Measurements from ENCODE around the gene FMNL2.

The FMNL2 gene

DNA sequence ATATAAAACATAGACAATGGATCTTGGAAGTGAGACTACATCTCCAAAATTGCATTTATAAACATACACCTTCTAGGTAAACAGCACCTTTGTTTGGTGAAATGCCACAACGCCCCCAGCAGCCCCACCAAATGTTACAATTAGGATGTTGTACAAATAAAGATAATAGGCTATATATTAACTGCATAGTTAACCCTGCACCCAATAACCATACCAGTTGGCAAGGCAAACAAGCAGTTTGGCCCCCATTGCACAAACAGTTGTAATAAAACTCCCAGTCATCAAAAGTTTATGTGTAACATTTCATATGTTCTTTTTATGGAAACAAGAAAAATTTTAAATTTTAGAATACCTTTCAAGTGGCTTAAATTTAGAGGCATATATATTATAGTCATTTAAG, 315.0 kb downstream of the FMNL2 start:
- H3K27ac ChIP-seq = no peak overlapping the region
- peaks cover 42% of the 10 kb centered on the region for H3K36me3 ChIP-seq

DNA sequence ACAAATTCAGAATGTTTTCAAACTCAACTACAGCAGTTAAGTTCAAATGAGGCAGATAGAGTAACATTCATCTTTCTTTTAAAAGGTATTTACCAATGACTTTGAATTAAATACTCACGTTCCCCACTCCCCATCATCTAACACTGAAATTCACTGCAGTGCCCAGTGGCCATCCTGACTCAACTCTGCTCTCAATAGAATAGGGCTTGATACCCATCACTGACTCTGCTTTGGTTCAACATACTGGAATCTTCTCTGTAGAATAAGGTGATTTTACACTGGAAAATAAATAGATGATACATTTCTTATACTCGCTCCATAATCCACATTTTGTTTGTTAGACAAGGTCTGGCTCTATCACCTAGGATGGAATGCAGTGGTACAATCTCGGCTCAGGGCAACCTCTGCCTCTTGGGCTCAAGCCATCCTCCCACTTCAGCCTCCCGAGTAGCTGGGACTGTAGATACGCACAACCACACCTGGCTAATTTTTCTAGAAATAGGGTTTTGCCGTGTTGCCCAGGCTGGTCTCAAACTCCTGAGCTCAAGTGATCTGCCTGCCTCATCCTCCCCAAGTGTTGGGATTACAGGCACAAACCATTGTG, 315.9 kb downstream of the FMNL2 start:
- H3K4me1 ChIP-seq (ENCODE audit: control insufficient read depth in 1 of 2, insufficient read depth in 1 of 2, low read depth in 1 of 2, low read length in 1 of 2) = no peaks in the 10 kb centered on the region
- no peaks in the 10 kb centered on the region for H3K27me3 ChIP-seq
- H3K36me3 ChIP-seq = peaks cover 50% of the 10 kb centered on the region
- TF ChIP-seq, protein P1, sequence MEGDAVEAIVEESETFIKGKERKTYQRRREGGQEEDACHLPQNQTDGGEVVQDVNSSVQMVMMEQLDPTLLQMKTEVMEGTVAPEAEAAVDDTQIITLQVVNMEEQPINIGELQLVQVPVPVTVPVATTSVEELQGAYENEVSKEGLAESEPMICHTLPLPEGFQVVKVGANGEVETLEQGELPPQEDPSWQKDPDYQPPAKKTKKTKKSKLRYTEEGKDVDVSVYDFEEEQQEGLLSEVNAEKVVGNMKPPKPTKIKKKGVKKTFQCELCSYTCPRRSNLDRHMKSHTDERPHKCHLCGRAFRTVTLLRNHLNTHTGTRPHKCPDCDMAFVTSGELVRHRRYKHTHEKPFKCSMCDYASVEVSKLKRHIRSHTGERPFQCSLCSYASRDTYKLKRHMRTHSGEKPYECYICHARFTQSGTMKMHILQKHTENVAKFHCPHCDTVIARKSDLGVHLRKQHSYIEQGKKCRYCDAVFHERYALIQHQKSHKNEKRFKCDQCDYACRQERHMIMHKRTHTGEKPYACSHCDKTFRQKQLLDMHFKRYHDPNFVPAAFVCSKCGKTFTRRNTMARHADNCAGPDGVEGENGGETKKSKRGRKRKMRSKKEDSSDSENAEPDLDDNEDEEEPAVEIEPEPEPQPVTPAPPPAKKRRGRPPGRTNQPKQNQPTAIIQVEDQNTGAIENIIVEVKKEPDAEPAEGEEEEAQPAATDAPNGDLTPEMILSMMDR (IDR thresholded peaks at IDR 0.05) = no peak
- no peak overlapping the region for H3K4me3 ChIP-seq (ENCODE audit: low read depth in 1 of 2, low read length in 1 of 2)
- H3K9me3 ChIP-seq = no peaks in the 10 kb centered on the region
- H3K27ac ChIP-seq = no peak overlapping the region

More for the DNA sequence above, 315.0 kb downstream of the FMNL2 start:
- Histone ChIP-seq H3K9me3 (no peaks in the 10 kb centered on the region), H3K4me1 (ENCODE audit: control insufficient read depth in 1 of 2, insufficient read depth in 1 of 2, low read depth in 1 of 2, low read length in 1 of 2) (no peaks in the 10 kb centered on the region), H3K4me3 (ENCODE audit: low read depth in 1 of 2, low read length in 1 of 2) (no peak overlapping the region), H3K27me3 (no peaks in the 10 kb centered on the region)
- TF ChIP-seq, protein P1 (IDR thresholded peaks at IDR 0.05) = no peak

DNA sequence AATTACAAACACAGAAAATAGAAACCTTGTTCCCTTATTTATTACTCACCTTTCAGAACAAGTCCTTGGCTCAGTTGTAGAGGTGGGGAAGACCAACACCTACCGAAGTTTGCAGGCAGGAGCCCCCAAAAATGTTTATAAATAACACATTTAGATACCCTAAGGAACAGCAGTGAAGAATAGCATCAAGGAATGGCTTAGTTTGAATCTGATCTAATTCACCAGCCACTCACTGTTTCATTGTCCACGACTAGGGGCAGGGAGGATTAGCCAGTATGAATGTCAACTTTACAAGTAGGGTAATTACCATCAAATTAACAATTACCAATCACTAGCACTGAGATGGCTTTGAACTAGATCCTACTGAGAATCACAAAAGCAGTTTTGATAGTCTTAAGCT, 316.9 kb downstream of the FMNL2 start:
- H3K4me1 ChIP-seq (ENCODE audit: control insufficient read depth in 1 of 2, insufficient read depth in 1 of 2, low read depth in 1 of 2, low read length in 1 of 2) = no peaks in the 10 kb centered on the region
- TF ChIP-seq, protein P1 (IDR thresholded peaks at IDR 0.05) = no peak
- peaks cover 60% of the 10 kb centered on the region for H3K36me3 ChIP-seq
- H3K27me3 ChIP-seq = no peaks in the 10 kb centered on the region
- H3K9me3 ChIP-seq = no peaks in the 10 kb centered on the region
- no peak overlapping the region for H3K27ac ChIP-seq
- H3K4me3 ChIP-seq (ENCODE audit: low read depth in 1 of 2, low read length in 1 of 2) = no peak overlapping the region

DNA sequence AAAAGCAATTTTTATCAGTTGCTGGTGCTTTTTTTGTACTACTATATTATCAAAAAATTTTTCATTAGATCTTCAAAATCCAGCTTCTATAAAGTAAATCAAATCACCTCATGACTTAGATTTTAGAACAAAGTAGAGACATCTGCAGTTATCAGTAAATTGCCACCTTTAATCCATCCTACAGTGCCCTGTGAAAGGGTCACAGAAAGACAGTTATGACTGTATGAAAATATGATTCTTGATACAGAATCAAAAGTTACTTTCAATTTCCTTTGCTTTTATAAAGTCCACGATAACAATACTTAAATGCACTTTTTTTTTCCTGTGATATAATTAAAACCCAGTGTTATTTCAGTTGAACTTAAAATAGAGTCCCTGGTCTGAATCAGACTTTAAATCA, 320.9 kb downstream of the FMNL2 start:
- H3K4me3 ChIP-seq (ENCODE audit: low read depth in 1 of 2, low read length in 1 of 2) = no peak overlapping the region
- TF ChIP-seq, protein P1 (IDR thresholded peaks at IDR 0.05) = no peak

DNA sequence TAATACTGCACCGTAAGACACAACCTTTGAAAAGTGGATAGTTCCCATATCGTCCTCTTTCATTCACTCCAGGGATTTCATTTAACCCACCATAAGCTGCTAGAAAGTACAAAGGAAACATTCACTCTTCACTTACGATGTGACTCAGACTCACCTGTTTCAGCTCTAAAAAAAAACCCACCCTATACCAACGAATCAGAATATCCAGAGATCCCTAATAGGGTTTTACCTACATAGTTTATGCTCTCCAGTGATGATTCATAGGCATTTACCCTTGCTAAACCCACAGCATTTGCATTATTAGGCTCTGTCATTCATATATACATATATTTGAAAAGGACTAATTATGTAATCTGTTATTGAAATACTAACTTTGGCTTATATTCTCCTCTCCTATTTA, 322.1 kb downstream of the FMNL2 start:
- H3K27me3 ChIP-seq = no peaks in the 10 kb centered on the region
- TF ChIP-seq, protein P1 (IDR thresholded peaks at IDR 0.05) = no peak
- H3K4me1 ChIP-seq (ENCODE audit: control insufficient read depth in 1 of 2, insufficient read depth in 1 of 2, low read depth in 1 of 2, low read length in 1 of 2) = no peaks in the 10 kb centered on the region
- no peaks in the 10 kb centered on the region for H3K9me3 ChIP-seq
- H3K27ac ChIP-seq = no peak overlapping the region
- no peak overlapping the region for H3K4me3 ChIP-seq (ENCODE audit: low read depth in 1 of 2, low read length in 1 of 2)
- H3K36me3 ChIP-seq = peaks cover 94% of the 10 kb centered on the region

More for the DNA sequence above, 320.9 kb downstream of the FMNL2 start:
- Histone ChIP-seq H3K27ac (no peak overlapping the region), H3K36me3 (peaks cover 89% of the 10 kb centered on the region), H3K27me3 (no peaks in the 10 kb centered on the region), H3K4me1 (ENCODE audit: control insufficient read depth in 1 of 2, insufficient read depth in 1 of 2, low read depth in 1 of 2, low read length in 1 of 2) (no peaks in the 10 kb centered on the region), H3K9me3 (no peaks in the 10 kb centered on the region)

Measured in neutrophil (primary cell).